BLaER1 (cell line): ENCODE data around the gene SRSF4.

Experiments
- H3K27ac ChIP-seq: shearing (Covaris generic); formaldehyde crosslinking; 2 replicates; pipeline ENCODE4 v1.8.1; 2022
- H3K27me3 ChIP-seq: shearing (Covaris generic); formaldehyde crosslinking; 2 replicates; pipeline ENCODE4 v1.8.1; 2022
- H3K36me3 ChIP-seq: shearing (Covaris generic); formaldehyde crosslinking; 2 replicates; pipeline ENCODE4 v1.8.1; 2022
- H3K4me1 ChIP-seq: shearing (Covaris generic); formaldehyde crosslinking; 2 replicates; pipeline ENCODE4 v1.8.1; 2022
- H3K4me2 ChIP-seq: shearing (Covaris generic); formaldehyde crosslinking; 2 replicates; pipeline ENCODE4 v1.8.1; 2022
- H3K4me3 ChIP-seq: shearing (Covaris generic); formaldehyde crosslinking; 2 replicates; pipeline ENCODE4 v1.8.1; 2022
- H3K9ac ChIP-seq: shearing (Covaris generic); formaldehyde crosslinking; 2 replicates; pipeline ENCODE4 v1.8.1; 2022
- H3K9me3 ChIP-seq: shearing (Covaris generic); formaldehyde crosslinking; 2 replicates; pipeline ENCODE4 v1.8.1; 2022
- H4K20me1 ChIP-seq: shearing (Covaris generic); formaldehyde crosslinking; 2 replicates; pipeline ENCODE4 v1.8.1; 2022
- Cebpa-rat ChIP-seq: shearing (Covaris generic); IDR thresholded peaks from 2 replicates; pipeline ENCODE4 v1.8.1; 2022

SRSF4 gene

DNA sequence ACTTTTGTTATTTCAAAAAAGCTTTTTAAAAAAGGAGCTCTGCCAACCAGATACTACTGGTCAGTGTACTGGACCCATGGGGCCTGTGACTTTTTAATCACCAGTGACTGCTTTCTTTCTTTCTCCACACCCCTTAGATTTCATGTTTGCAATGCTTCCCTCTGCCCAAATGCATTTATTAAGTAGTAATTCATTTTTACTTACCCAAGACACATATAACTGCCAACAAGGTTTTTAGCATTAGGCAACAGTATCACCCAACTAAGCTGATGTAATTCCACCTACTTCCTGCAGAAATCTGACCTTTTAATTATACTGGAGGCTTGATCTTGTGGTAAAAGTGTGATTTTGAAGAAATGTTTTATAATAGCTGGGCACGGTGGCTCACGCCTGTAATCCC is 36.5 kb upstream of the SRSF4 start:
- peaks cover 39% of the 10 kb centered on the region for H4K20me1 ChIP-seq
- no peak overlapping the region for H3K27ac ChIP-seq
- H3K9me3 ChIP-seq = no peaks in the 10 kb centered on the region
- peaks cover 75% of the 10 kb centered on the region for H3K36me3 ChIP-seq
- no peak overlapping the region for H3K4me3 ChIP-seq
- no peaks in the 10 kb centered on the region for H3K27me3 ChIP-seq
- H3K4me1 ChIP-seq = no peaks in the 10 kb centered on the region
- no peak overlapping the region for H3K9ac ChIP-seq
- no peak for TF ChIP-seq Cebpa-rat
- H3K4me2 ChIP-seq = no peak overlapping the region

DNA sequence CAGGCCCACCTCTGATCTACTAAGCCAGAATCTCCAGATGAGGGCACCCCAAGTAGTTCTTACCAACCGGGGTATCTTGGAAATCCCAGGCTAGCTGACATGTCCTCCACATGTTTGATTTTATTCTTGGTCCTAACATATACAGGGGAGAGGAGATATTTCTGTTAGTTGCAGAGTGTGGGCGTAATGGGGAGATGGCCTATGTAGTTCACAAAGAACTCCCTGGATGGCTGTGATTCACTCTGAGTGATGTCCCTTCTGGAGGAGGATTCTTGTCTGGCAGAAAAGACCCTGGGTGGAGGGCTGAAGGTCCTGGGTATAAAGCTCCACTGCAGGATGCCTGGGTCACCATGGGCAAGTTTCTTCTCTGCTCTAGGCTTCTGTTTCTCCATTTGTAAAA is 35.9 kb upstream of the SRSF4 start:
- no peak overlapping the region for H3K9ac ChIP-seq
- peaks cover 75% of the 10 kb centered on the region for H3K36me3 ChIP-seq
- no peaks in the 10 kb centered on the region for H3K9me3 ChIP-seq
- TF ChIP-seq Cebpa-rat = no peak
- H3K27ac ChIP-seq = no peak overlapping the region
- no peak overlapping the region for H3K4me3 ChIP-seq
- H3K27me3 ChIP-seq = no peaks in the 10 kb centered on the region
- H3K4me2 ChIP-seq = no peak overlapping the region
- peaks cover 33% of the 10 kb centered on the region for H4K20me1 ChIP-seq
- H3K4me1 ChIP-seq = no peaks in the 10 kb centered on the region

DNA sequence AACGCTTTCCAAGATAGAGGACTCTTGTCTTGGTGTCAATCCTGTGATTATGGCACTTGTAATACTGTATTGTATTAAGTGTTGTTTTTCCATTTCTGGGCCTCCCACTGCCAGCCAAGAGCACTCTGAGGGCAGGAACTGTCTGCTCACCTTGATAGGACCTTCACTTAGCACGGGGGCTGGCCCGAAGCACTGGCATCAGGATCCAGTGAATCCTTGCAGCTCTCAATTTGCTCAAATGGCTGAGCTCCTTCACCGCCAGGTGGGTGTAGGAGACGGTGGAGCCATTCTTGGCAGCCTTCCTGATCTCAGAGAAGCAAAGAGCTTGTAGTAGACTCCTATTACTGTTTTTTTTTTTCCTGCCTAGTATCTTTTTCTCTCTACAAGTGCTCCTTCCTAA is 31.4 kb upstream of the SRSF4 start:
- Histone ChIP-seq H3K4me2 (no peak overlapping the region), H3K9me3 (no peaks in the 10 kb centered on the region), H3K4me3 (no peak overlapping the region), H3K27ac (no peak overlapping the region), H3K9ac (no peak overlapping the region), H4K20me1 (no peaks in the 10 kb centered on the region), H3K36me3 (peaks cover 86% of the 10 kb centered on the region), H3K4me1 (no peaks in the 10 kb centered on the region), H3K27me3 (no peaks in the 10 kb centered on the region)
- TF ChIP-seq Cebpa-rat = no peak

DNA sequence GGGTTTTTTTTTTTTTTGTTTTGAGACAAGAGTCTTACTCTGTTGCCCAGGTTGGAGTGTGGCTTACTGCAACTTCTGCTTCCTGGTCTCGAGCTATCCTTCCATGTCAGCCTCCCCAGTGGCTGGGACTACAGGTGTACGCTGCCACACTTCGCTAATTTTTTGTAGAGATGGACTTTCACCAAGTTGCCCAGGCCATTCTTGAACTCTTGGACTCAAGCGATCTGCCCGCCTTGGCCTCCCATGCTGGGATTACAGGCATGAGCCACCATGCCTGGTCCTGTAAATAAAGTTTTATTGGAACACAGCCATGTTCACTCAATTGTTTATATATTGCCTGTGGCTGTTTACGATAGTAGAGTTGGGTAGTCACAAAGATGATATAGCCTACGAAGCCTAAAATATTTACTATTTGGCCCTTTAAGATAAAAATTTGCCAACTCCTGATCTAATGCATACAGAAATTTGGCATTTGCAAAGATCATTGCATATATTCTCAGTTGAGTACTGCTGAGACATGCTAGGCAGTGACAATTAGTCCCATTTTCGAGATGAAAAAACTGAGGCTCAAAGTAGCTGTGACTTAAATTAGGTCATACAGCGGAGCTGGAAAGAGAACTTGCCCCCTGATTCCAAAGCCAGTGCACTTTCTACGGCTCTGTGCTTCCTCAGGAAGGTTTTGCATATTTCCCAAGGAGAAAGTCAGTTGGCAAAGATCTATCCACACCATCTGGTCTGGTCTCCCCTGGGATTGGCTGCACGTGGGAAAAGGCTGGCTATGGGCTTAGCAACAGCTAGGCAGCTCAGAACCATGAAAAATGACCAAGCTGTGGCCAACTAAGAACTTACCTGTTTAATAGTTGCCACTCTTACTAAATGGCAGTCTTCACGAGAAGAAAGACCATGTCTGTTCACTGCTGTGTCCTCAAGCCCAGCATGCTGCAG is 29.7 kb upstream of the SRSF4 start:
- Histone ChIP-seq H3K4me1 (no peaks in the 10 kb centered on the region), H3K9ac (no peak overlapping the region), H3K9me3 (no peaks in the 10 kb centered on the region), H4K20me1 (no peaks in the 10 kb centered on the region), H3K4me3 (no peak overlapping the region), H3K27me3 (no peaks in the 10 kb centered on the region), H3K4me2 (no peak overlapping the region), H3K36me3 (peaks cover 93% of the 10 kb centered on the region), H3K27ac (no peak overlapping the region)
- TF ChIP-seq Cebpa-rat = no peak

DNA sequence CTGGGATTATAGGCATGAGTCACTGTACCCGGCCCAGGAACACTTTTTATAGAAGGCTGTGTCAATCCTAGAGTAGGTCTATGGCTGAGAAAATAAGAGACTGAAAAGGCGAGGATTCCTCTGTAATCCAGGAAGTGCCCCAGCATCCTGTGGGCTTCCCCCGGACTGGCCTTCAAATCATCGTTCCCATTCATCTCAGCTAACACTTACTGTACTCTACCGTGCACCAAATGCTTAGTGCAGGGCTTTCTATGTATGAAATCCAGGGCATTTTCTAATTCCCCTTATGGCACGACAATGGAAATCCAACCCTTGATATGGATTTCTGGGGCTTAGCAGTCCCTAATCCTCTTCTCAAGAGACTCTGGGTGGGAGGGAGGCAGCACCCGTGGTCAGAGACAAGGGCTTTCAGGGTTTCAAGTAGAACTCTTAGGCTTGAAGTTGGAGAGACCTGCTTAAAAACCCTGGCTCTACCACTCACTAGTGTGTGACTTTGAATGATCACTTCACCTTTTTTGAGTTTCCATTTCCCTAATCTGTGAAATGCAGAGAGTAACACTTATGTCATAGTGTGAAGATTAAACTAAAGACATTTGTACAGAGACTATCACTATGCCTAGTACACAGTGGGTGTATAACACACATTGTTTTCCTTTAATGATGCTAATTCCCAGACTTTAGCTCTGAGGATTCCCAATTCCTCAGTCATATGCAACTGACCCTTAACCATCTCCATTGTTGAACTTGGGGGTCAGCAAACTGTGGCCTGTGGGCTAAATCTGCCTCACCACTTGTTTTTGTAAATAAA is 28.8 kb upstream of the SRSF4 start:
- no peak for TF ChIP-seq Cebpa-rat
- H3K4me1 ChIP-seq = no peaks in the 10 kb centered on the region
- H3K36me3 ChIP-seq = peaks cover 93% of the 10 kb centered on the region
- no peak overlapping the region for H3K4me2 ChIP-seq
- no peaks in the 10 kb centered on the region for H4K20me1 ChIP-seq
- no peaks in the 10 kb centered on the region for H3K9me3 ChIP-seq
- H3K27ac ChIP-seq = no peak overlapping the region
- H3K9ac ChIP-seq = no peak overlapping the region
- H3K27me3 ChIP-seq = no peaks in the 10 kb centered on the region
- no peak overlapping the region for H3K4me3 ChIP-seq

DNA sequence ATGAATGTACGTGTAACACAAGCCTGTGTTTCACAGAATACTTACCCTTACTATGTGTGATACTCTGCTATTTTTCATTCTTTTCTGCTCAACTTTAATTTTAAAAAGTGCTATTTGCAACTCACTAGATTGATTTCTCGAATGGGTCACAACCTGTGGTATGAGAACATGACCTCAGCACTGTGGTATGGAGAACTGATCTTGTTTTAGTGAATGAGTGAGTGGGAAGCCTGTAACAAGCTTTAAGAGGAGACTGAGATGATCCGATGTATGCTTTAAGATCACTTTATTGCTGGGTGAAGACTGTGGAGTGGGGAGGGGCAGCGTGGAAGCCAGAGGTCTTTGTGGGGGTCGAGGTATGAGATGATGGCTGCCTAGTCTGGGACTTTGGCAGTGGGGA is 27.5 kb upstream of the SRSF4 start:
- no peak overlapping the region for H3K27ac ChIP-seq
- no peaks in the 10 kb centered on the region for H3K9me3 ChIP-seq
- TF ChIP-seq Cebpa-rat = no peak
- peaks cover 91% of the 10 kb centered on the region for H3K36me3 ChIP-seq
- no peak overlapping the region for H3K4me2 ChIP-seq
- no peaks in the 10 kb centered on the region for H3K4me1 ChIP-seq
- H3K9ac ChIP-seq = no peak overlapping the region
- no peak overlapping the region for H3K4me3 ChIP-seq
- H4K20me1 ChIP-seq = no peaks in the 10 kb centered on the region
- H3K27me3 ChIP-seq = no peaks in the 10 kb centered on the region

GRCh38 chr1:29208442-29208841 is 26.7 kb upstream of the SRSF4 start:
- Histone ChIP-seq H3K27ac (no peak overlapping the region), H3K4me2 (no peak overlapping the region), H3K9me3 (no peaks in the 10 kb centered on the region), H3K4me3 (no peak overlapping the region), H3K9ac (no peak overlapping the region), H3K4me1 (no peaks in the 10 kb centered on the region), H4K20me1 (0 out of 2 replicates have a peak, but pooled peaks cover 4% of the 10 kb centered on the region), H3K36me3 (peaks cover 90% of the 10 kb centered on the region), H3K27me3 (no peaks in the 10 kb centered on the region)
- TF ChIP-seq Cebpa-rat = no peak

- Histone ChIP-seq H3K4me3 (no peak overlapping the region), H3K4me1 (peaks cover 8% of the 10 kb centered on the region; the same call in 1 of the 2 replicates), H3K27ac (no peak overlapping the region), H3K4me2 (no peak overlapping the region; the same call in 1 of the 2 replicates), H3K27me3 (no peaks in the 10 kb centered on the region), H3K9ac (peak overlapping the region; percentile 38; the same call in 1 of the 2 replicates), H4K20me1 (peaks cover 20% of the 10 kb centered on the region; the same call in 1 of the 2 replicates), H3K36me3 (peaks cover 96% of the 10 kb centered on the region), H3K9me3 (no peaks in the 10 kb centered on the region)
- TF ChIP-seq Cebpa-rat = no peak
Measured at GRCh38 chr1:29202584-29203340, 21.1 kb upstream of the SRSF4 start.

- Histone ChIP-seq H3K36me3 (peaks cover 96% of the 10 kb centered on the region), H3K27ac (no peak overlapping the region), H4K20me1 (peaks cover 20% of the 10 kb centered on the region; the same call in 1 of the 2 replicates), H3K4me2 (no peak overlapping the region), H3K9me3 (no peaks in the 10 kb centered on the region), H3K27me3 (no peaks in the 10 kb centered on the region), H3K4me3 (no peak overlapping the region), H3K9ac (peak overlapping the region; percentile 38), H3K4me1 (peaks cover 8% of the 10 kb centered on the region; the same call in 1 of the 2 replicates)
- TF ChIP-seq Cebpa-rat = no peak
Measured at GRCh38 chr1:29202053-29202452, 20.4 kb upstream of the SRSF4 start.
